Caco-2 (cell line): ENCODE results near the gene KPNA3. TPM values are rescaled to one million over a fixed set of nuclear protein-coding genes. Genes with fewer than 3 reads are reported as not detected.

ENCODE experiments used
- BruUV-seq: library from RNA; stranded (reverse); fragments of 400-500 nt; replicated peaks from 2 replicates; lab custom pipeline; 2021; lab: Mats Ljungman, UMichigan
- CTCF ChIA-PET: fragments of 300-600 bp; sonication (Branson Sonifier 250); formaldehyde crosslinking; loops from one replicate; lab custom pipeline; 2022; ENCODE audit warnings: antibody characterized with exemption; lab: Charles Lee
- POLR2A ChIA-PET: fragments of 300-600 bp; sonication (Branson Sonifier 250); formaldehyde crosslinking; loops from one replicate; lab custom pipeline; 2022; ENCODE audit warnings: antibody characterized with exemption; lab: Charles Lee
- DNase-seq, 2 experiments: peaks; one replicate each; pipeline versions ENCODE4 v3.0.0 to v3.0.0-alpha.2; 2020 to 2022
- H3K27me3 ChIP-seq: replicated peaks from 2 replicates; pipeline ENCODE4 v1.6.0; 2011; ENCODE audit warnings: low read length; ENCODE audit not compliant: control insufficient read depth, insufficient read depth
- H3K36me3 ChIP-seq: 2 replicates; pipeline ENCODE4 v1.5.1; 2011; ENCODE audit warnings: low read length; ENCODE audit not compliant: control insufficient read depth, insufficient read depth
- H3K4me1 ChIP-seq: fragments of 250-450 bp; sonication (Bioruptor Pico); 2 replicates; pipeline ENCODE4 v1.5.1; 2020; ENCODE audit warnings: mild to moderate bottlenecking
- H3K4me3 ChIP-seq: 2 replicates; pipeline ENCODE4 v1.5.1; 2011; ENCODE audit warnings: low read depth, mild to moderate bottlenecking, control low read depth, low read length
- H3K9me3 ChIP-seq: fragments of 250-450 bp; sonication (Bioruptor Pico); 2 replicates; pipeline ENCODE4 v1.5.1; 2020; ENCODE audit warnings: mild to moderate bottlenecking, moderate library complexity
- H3K27ac Mint-ChIP-seq: one replicate; pipeline ENCODE4 v1.8.0; 2022; ENCODE audit warnings: mixed read lengths; ENCODE audit not compliant: unreplicated experiment
- H3K27me3 Mint-ChIP-seq: one replicate; pipeline ENCODE4 v1.8.0; 2022; ENCODE audit warnings: mixed read lengths; ENCODE audit not compliant: insufficient read depth, unreplicated experiment
- H3K36me3 Mint-ChIP-seq: one replicate; pipeline ENCODE4 v1.8.0; 2022; ENCODE audit warnings: mild to moderate bottlenecking, mixed read lengths; ENCODE audit not compliant: insufficient read depth, unreplicated experiment
- H3K4me1 Mint-ChIP-seq: one replicate; pipeline ENCODE4 v1.8.0; 2022; ENCODE audit warnings: low read depth, mixed read lengths; ENCODE audit not compliant: unreplicated experiment
- H3K4me3 Mint-ChIP-seq: one replicate; pipeline ENCODE4 v1.8.0; 2022; ENCODE audit warnings: mild to moderate bottlenecking, moderate library complexity, mixed read lengths; ENCODE audit not compliant: unreplicated experiment
- H3K9me3 Mint-ChIP-seq: one replicate; pipeline ENCODE4 v1.8.0; 2022; ENCODE audit warnings: mixed read lengths; ENCODE audit not compliant: unreplicated experiment
- CTCF ChIP-seq, 2 experiments: fragments of 200-600 bp in 1 of 2; IDR thresholded peaks; 1 replicate in 1 of 2; 2 replicates in 1 of 2; pipeline versions ENCODE4 v1.5.1 to v1.8.0; 2011 to 2022; ENCODE audit warnings: antibody characterized with exemption in 1 of 2, control low read depth in 1 of 2, inconsistent platforms in 1 of 2, low read depth in 1 of 2, low read length in 1 of 2, mild to moderate bottlenecking in 1 of 2, moderate library complexity in 1 of 2; ENCODE audit not compliant: insufficient read depth in 1 of 2, severe bottlenecking in 1 of 2, unreplicated experiment in 1 of 2
- intact Hi-C: fragments of 100-400 bp; cut with micrococcal nuclease; formaldehyde crosslinking; loops from one replicate; pipeline ENCODE4 v1.10.0; 2022; ENCODE audit not compliant: unreplicated experiment
- total RNA-seq: library from RNA; stranded (reverse); gene quantifications from 2 replicates; pipeline ENCODE4 v1.2.3, GENCODE V29; 2022

Gene KPNA3
- total RNA-seq, 1 experiment from 2014 or later = 81.9 TPM

- H3K36me3 Mint-ChIP-seq = peaks cover 12% of the 10 kb centered on the region
- no peak for TF ChIP-seq CTCF (IDR thresholded peaks at IDR 0.05; ENCODE audit: insufficient read depth in 1 of 2, low read depth in 1 of 2, low read length in 1 of 2, severe bottlenecking in 1 of 2, unreplicated experiment in 1 of 2)
- H3K27ac Mint-ChIP-seq = peak overlapping the region; percentile 84
- no peaks in the 10 kb centered on the region for H3K27me3 ChIP-seq
- H3K4me3 Mint-ChIP-seq = peak overlapping the region; percentile 22
- no peaks in the 10 kb centered on the region for H3K9me3 Mint-ChIP-seq
- no TSS peak for BruUV-seq
- intact Hi-C loops = no loop called here
- H3K4me1 Mint-ChIP-seq = peaks cover 39% of the 10 kb centered on the region
- POLR2A ChIA-PET = no interaction called here
- H3K9me3 ChIP-seq = no peaks in the 10 kb centered on the region
- CTCF ChIA-PET = interaction anchor here (1.5 kb wide), 1 partner anchor 44 kb away, joined by 6 read pairs; no protein-coding TSS in a partner anchor
- H3K4me3 ChIP-seq = no peak overlapping the region
- peaks cover 50% of the 10 kb centered on the region for H3K4me1 ChIP-seq
- no peaks in the 10 kb centered on the region for H3K36me3 ChIP-seq
- no peaks in the 10 kb centered on the region for H3K27me3 Mint-ChIP-seq
- DNase-seq = peak; percentile 50 to 77
These were observed 44.0 kb upstream of the KPNA3 start for GRCh38 chr13:49836516-49836915.

GRCh38 chr13:49833402-49833801 lies 40.9 kb upstream of the KPNA3 start:
- Mint-ChIP-seq H3K4me1 (peaks cover 35% of the 10 kb centered on the region), H3K36me3 (peaks cover 6% of the 10 kb centered on the region), H3K27ac (peak overlapping the region; percentile 39), H3K4me3 (no peak overlapping the region), H3K27me3 (no peaks in the 10 kb centered on the region), H3K9me3 (peaks cover 10% of the 10 kb centered on the region)
- Histone ChIP-seq H3K36me3 (no peaks in the 10 kb centered on the region), H3K27me3 (no peaks in the 10 kb centered on the region), H3K9me3 (no peaks in the 10 kb centered on the region), H3K4me3 (no peak overlapping the region), H3K4me1 (peaks cover 24% of the 10 kb centered on the region)
- ChIA-PET CTCF (no interaction called here), POLR2A (no interaction called here)
- no peak for TF ChIP-seq CTCF (IDR thresholded peaks at IDR 0.05; ENCODE audit: insufficient read depth in 1 of 2, low read depth in 1 of 2, low read length in 1 of 2, severe bottlenecking in 1 of 2, unreplicated experiment in 1 of 2)
- no TSS peak for BruUV-seq
- DNase-seq = no peak
- intact Hi-C loops = no loop called here

GRCh38 chr13:49831455-49831854 lies 39.0 kb upstream of the KPNA3 start:
- peaks cover 28% of the 10 kb centered on the region for H3K4me1 Mint-ChIP-seq
- no TSS peak for BruUV-seq
- peaks cover 15% of the 10 kb centered on the region for H3K4me1 ChIP-seq
- H3K4me3 ChIP-seq = no peak overlapping the region
- H3K27me3 ChIP-seq = no peaks in the 10 kb centered on the region
- H3K27me3 Mint-ChIP-seq = no peaks in the 10 kb centered on the region
- no peaks in the 10 kb centered on the region for H3K9me3 ChIP-seq
- no peak overlapping the region for H3K27ac Mint-ChIP-seq
- ChIA-PET POLR2A (no interaction called here), CTCF (no interaction called here)
- H3K4me3 Mint-ChIP-seq = no peak overlapping the region
- TF ChIP-seq CTCF (IDR thresholded peaks at IDR 0.05; ENCODE audit: insufficient read depth in 1 of 2, low read depth in 1 of 2, low read length in 1 of 2, severe bottlenecking in 1 of 2, unreplicated experiment in 1 of 2) = no peak
- intact Hi-C loops = no loop called here
- peaks cover 10% of the 10 kb centered on the region for H3K9me3 Mint-ChIP-seq
- H3K36me3 ChIP-seq = no peaks in the 10 kb centered on the region
- no peak for DNase-seq
- peaks cover 6% of the 10 kb centered on the region for H3K36me3 Mint-ChIP-seq
